HG03135 (cell line): ENCODE data around the gene CFAP77.

Experiments used
- ATAC-seq: cut with Tn5 transposase; IDR thresholded peaks from one replicate; pipeline ENCODE4 v1.9.1; 2021; ENCODE audit warnings: mild to moderate bottlenecking, moderate library complexity; ENCODE audit not compliant: unreplicated experiment

The CFAP77 gene

DNA sequence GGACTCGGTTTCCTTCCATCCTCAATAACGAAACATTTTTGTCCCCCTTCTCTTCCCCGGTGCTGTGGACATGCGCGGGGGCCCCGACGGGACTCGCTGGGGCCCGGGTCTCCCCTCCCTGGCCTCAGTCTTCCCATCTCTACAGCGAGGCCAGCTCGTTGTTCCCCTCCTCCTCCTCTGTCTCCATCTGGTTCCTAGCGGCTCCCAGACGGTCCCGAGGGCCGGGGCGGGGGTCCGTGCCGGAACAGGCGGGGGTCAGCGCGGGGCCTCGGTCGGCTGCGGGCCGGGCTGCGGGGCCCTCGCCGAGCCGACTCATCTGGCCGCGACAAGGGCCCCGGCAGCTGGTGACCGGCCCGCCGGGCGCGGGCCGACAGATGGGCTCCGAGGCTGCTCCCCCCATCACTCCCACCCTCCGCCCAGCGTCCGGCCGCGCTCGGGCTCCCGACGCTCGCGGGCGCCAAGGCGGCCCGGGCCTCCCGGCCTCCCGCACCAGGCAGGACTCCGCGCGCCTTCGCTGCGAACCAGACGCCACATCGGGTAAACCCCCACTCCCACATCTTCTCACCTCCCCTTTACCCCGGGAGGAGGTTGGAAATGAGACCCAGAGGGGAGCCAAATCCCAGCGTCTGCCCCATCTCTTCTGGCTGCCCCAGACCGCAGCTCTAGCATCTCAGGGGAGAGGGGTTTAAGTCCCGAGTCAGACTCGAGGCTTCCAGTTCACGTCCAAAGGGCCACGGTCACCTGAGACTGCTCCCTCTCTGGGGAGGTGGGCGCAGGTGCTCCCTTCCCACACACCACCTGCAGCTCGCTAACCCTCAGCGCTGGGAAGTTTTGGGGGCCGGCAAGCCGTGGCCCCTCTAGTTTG is 180.5 kb downstream of the CFAP77 start:
- ATAC-seq: no peak

DNA sequence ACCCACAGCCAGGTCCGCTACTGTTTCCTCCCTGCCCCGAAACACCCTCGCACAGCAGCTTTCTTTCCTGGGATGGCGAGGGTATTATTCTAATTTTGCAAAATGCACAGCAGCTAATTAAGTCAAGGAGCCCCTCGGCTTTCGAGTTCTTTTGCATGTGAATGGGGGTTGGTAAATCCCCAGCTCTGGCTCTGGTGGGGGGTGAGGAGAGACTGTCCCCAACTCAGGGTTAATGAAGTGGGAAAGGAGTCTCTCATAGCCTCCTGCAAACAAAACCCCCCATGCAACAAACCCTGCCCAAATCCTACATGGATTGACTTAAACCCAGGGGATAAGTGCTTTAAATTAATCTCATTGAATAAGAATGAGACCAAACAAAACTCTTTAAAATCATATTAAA is 181.2 kb downstream of the CFAP77 start:
- ATAC-seq: no peak

DNA sequence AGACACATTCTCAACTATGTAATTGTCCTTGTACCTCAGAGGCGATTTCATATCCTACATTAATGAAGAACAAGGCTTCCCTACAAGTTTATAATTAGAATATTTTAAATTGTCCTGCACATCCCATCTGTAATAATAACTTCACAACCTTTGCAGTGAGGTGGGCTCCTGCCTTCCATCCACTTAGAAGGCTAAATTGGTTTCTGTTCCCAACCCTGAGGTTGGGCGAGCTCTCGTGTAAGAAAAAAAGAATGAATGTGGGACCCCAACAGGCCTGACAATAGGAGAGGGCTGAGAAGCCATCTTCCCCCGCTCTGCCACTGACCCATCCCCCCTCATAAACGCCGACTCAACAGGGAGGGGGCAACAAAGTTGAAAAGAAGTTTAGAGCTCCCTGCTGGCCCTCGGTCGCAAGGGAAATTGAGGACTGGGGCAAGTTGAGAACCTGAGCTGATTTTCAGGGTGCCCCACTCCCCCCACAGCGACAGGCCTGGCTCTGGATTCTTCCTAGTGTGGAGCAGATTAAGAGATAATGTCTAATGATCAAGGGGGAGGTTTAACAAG is 181.8 kb downstream of the CFAP77 start:
- ATAC-seq: no peak

DNA sequence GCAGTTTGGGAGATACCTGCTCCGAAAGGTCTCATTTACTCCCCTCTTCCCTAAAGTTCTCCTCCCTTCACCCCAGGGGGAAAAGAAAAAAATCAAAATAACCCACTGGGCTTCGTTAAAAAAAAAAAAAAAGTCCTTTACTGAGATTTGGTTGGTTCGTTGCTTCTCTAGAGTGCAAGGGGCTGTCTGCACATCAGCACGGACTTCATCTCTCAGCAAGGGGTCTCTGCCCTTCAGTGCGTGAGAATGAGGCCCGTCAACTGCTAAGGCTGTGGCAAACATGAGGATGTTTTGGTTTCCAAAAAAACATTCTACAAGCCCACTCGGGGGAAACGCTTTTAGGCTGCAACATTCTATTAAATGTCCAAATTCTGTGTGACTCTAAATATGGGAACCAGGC is 182.4 kb downstream of the CFAP77 start:
- ATAC-seq: no peak

DNA sequence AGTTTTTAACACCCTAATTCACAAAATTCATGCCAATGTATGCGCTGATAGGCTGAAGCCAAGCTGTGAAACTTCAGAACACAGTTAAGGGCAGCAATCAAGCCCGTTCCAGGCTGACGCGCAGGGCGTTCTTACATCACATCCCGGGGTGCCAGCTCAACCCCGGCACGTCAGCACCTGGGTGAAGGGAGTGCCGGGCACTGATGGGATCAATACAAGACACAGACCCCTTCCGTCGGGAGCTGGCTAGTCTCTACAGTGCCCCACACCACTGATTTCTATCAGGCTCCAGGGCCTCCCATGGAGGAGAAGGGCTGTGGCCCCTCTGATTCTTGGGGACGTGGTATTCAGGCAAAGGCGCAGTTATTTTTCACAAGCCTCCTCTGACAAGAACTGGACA is 184.4 kb downstream of the CFAP77 start:
- ATAC-seq: no peak

DNA sequence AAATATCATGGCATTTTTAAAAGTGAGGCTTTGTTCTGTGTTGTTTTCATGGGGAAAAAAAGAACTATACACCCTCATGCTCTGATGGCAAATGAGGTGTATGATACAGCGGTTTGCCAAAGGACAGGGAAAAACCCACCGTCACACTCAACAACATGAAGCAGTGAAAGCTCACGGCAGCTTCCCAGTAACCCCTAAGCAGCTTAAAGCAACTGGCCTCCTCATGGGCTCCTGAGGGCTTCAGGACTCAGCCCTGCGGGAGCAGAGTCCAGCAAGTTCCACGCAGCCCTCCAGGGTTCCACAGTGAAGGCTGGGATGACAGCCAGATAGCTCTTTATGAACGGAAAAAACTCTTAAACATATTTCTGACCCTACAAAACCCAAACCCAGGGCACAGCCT is 185.3 kb downstream of the CFAP77 start:
- ATAC-seq: no peak

DNA sequence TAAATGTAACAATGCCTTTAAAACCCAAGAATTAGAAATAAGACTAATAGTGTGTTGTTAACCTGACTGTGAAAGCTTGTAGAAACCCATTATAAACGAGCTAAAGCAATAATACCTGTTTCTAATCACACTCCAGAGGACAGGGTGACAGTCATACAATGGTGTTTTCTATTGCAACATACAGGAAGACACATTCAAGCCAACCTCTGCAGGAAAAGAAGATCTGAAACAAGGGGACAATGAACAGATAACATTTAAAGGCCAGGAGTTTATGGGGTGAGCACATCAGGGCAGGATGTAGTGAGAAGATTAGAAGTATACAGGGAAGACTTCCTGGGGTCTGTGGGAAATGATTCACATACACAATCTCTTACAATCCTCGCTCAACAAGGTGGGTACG is 186.2 kb downstream of the CFAP77 start:
- ATAC-seq: no peak

DNA sequence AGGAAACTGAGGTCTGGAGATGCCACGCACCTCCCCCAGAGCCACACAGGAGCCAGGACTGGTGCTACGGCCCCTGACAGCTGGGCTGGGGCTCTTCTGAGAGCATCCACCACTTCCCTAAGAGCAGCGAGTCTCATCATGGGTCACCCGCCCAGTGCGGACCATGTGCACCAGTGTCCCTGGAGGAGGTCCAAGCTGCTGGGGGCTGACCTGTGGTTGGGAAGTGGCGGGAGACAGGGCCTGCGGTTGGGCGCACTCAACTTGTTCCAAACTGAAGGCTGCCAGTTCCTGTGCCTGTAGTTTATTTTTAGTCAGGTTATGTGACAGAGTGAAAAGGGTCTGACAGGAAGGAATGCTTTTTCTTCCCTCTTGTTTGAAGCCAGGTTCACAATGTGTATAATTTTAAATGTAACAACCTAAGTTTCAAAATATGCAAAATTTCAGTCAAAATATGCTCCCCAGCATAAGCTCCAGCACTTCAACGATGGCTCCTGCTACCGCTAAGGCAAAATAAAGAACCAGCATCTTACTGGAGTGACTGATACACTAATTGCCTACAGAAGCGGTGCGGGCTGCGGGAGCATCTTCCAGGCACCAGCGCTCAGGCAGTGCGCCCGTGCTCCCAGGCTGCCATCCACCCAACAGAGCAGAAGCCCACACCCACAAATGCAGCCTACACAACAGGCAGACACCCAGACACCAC is 187.2 kb downstream of the CFAP77 start:
- ATAC-seq: no peak

DNA sequence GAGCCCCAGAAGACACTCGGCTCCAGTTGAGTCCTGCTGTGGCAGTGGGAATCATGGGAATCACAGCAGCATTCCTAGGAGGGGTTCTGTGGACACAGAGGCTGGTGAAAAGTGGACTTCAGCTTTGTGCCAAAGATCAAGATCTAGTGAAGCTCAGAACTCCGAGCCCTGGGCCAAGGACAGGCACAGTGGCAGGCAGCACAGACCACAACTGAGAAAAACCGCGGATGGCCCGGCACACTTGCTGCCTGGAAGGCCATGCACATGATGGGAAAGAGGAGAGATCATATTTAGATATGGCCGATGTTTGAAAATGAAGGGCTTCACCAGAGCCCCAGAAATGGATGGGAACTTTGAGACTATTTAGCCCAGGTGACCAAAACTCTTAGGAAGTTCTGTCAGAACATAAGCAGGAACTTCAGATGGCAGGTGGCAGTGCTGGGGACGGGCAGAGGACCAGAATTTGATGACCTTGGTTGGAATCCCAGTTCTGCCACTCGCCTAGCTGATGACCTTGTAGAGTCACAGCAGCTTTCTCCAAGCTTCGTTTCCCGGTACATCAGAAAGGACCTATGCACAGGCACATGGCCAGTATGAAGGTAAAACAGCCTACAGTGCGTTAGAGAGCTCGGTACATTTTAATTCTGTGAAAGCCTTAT is 190.4 kb downstream of the CFAP77 start:
- ATAC-seq: no peak

DNA sequence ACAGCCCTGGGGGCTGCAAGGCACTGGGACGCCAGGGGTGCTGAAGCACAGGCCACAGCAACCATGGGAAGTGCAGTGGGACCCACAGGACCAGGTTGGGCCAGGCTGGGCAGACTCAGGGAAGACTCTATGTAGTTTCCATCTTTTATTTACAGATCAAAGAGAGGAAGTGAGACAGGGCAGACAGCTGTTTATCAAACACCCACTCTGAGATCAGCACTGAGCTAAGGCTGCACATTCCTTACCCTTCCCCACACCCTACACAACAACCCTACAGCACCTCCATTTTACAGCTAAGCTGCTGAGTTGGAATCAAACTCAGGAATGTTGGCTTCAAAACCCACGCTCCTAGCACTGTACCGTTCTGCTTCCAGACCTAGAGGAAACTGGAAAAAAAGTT is 192.2 kb downstream of the CFAP77 start:
- no peak for ATAC-seq

DNA sequence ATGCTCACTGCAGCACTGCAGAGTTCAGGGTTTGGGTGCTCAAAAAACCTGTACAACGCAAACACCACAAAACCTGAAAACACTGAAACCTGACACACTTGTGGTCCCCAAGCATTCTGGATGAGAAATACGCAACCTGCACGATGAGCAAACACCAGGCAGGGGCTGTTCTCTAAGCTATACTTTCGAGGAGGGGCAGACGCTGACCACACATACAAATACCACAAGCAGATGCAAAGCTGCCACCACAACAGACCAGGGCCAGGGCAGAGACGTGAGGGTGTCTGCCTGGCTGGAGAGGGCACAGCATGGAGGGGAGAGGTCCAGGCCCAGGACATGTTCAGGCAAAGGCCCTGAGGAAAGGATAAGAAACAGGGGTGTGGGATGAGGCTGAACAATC is 195.4 kb downstream of the CFAP77 start:
- no peak for ATAC-seq

DNA sequence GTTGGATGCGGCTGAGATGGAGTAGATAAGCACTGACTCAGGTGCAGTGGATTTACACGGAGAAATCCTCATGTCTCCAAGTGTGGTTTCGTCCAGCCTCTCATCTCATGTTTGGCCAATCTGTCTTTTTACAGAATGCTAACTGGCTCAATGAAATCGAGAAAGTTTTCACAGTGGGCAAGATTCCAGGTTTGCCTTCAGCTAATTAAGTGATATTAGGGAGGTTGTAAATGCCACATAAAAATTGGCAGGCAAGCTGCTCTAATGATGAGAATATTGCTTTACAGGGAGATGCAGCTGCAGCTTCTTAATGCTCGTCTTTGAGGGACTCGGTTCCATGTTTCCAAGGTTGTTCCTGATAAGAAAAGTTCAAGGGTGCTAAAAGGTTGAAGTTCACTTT is 196.1 kb downstream of the CFAP77 start:
- ATAC-seq: no peak

DNA sequence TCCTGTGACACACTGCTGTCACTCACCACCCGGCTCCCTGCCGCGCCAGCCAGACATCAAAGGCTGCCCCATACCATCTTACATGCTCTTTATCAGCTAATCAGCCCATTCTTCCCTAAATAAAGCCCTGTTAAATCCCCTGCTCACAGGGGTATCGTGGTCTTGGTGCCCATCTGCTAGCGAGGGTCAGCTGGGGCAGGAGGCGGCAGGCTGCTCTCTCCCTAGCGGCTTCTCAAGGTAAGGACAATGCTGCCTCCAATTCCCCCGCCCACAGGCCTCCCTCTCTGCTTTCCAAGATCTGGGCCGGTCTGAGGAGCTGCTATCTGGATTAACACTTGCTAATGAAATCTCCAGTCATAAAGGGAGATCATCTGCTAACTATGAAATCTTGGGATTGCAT is 199.2 kb downstream of the CFAP77 start:
- ATAC-seq: no peak

DNA sequence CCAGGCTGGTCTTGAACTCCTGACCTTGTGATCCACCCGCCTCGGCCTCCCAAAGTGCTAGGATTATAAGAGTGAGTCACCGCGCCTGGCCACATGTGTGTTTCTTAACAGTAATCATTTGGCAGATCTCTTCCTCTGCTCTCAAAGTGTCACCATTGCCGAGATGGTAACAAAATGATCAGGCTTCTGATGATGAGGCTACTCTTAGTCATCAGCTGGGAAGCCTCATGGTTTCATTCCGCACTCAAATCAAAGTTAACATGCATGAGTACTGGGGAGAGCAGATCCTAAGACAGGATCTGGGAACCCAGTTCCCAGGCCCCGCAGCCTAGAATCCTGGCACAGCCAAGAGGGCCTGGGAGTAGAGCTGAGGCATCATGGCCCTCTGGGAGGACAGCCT is 199.8 kb downstream of the CFAP77 start:
- no peak for ATAC-seq

DNA sequence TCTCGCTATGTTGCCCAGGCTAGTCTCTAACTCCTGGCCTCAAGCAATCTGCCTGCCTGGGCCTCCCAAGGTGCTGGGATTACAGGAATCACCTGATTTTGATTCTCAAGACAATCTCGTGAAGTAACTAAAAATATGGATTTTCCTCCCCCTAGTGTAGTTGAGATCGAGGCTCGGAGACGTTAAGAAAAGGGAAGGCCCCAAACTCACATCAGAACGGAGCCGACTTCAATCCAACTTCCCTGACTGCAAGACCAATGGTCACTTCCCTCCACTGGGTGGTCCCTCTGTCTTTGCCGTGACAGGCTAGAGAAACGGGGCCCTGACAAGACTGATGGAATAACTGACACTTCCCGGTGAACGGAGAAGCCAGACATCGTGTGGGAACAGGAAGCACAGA is 200.7 kb downstream of the CFAP77 start:
- no peak for ATAC-seq

DNA sequence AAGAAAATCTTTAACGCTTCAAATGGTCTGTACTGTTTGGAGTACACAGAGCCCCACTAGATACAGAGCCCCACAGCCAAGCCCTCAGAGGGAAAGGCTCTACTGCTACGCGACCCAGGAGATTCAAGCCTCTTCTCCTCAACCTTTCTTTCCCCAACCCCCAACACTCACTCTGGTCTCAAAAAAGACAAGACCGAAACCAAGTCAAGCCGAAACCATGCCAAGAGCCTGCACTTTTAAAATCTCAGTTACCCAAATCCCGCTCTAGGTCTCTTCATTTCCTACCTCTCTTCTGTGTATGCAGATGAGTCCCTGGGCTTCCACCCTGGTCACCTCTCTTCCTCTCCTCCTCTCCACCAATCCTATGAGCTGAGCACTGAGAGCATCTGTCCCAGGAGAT is 204.3 kb downstream of the CFAP77 start:
- ATAC-seq: no peak

DNA sequence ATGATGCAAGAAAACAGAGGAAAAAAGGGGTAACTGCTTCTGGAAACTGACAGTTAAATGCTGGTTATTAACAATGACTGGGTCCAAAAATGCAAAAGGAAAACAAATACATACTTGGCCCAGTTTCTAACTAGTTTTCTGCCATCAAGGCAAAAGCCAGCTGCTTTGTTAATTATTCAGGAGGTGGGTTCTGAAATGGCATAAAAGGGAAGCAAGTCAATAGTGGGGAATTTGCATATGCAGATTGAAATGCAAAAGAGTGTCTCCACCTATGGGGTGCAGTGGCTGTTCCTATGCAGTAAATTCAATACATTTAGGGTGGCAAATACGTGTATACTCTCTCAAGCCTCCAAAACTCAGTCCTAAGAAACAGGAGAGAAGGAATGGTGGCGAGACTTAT is 205.8 kb downstream of the CFAP77 start:
- no peak for ATAC-seq

DNA sequence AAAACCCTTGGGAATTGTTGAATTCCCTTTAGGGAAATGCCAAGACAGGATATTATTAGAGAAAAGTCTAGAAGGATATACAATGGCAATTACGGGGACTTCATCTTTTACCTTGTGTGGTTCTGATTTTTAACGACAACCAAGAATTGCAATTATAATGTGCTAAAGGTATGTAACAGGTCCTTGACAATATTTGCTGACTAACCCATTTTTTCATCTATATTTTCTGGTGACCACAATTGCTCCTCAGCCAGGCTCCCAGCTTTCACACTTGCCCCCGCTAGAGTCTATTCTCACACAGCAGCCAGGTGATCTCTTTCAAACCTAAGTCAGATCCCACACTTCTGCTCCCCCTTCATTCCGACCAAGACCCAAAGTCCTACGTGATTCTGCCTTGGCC is 206.7 kb downstream of the CFAP77 start:
- no peak for ATAC-seq

DNA sequence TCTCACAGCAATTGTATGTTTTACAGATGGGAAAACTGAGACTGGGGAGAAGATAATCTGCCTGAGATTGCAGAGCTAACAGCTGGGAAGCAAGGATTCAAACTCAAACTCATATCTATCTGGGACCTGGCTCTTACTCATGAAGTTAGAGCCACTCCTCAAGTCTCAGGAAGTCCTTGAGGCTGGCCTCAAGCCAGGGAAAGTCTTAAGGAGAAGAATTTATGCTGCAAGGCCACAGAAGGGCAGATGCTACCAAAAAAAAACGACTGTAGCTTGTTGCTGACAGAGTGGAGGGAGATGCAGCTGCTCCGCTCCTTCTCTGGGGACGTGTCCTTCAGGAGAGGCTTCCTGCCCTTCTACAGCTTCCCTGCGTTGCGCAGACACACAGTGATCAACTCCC is 212.1 kb downstream of the CFAP77 start:
- no peak for ATAC-seq
